ENCODE measurements around the gene PGRMC1.

DNA sequence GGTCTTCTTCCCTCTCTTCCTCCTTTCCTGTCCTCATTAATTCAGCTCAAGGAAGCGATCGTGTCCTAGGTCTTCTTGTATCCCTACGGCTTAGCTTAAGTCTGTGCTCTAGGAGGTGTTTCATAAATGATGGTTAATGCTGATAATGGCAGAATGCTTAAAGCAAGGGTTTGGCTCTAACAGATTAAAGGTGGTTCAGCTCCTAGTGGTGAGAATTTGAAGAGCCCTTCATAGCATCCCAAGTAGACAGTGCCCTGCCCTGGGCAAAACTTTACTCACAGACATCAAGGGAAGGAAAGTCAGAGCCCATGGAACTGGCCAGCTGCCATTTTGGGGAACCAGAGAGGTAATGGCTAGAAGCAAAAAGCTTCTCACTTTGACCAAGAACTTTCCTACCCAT lies 47.0 kb upstream of the PGRMC1 start:
- TF ChIP-seq, protein P1, sequence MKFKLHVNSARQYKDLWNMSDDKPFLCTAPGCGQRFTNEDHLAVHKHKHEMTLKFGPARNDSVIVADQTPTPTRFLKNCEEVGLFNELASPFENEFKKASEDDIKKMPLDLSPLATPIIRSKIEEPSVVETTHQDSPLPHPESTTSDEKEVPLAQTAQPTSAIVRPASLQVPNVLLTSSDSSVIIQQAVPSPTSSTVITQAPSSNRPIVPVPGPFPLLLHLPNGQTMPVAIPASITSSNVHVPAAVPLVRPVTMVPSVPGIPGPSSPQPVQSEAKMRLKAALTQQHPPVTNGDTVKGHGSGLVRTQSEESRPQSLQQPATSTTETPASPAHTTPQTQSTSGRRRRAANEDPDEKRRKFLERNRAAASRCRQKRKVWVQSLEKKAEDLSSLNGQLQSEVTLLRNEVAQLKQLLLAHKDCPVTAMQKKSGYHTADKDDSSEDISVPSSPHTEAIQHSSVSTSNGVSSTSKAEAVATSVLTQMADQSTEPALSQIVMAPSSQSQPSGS (CRISPR knock-in tag; IDR thresholded peaks at IDR 0.05), result no peak
- TF ChIP-seq ESRRA (IDR thresholded peaks at IDR 0.05; ENCODE audit: borderline replicate concordance, low read depth), result no peak
- no peak for TF ChIP-seq SP1 (CRISPR knock-in tag; IDR thresholded peaks at IDR 0.05)
- TF ChIP-seq NONO (IDR thresholded peaks at IDR 0.05; ENCODE audit: low read depth in 2 of 2, low read length in 1 of 2), result no peak
- TF ChIP-seq, protein P2, sequence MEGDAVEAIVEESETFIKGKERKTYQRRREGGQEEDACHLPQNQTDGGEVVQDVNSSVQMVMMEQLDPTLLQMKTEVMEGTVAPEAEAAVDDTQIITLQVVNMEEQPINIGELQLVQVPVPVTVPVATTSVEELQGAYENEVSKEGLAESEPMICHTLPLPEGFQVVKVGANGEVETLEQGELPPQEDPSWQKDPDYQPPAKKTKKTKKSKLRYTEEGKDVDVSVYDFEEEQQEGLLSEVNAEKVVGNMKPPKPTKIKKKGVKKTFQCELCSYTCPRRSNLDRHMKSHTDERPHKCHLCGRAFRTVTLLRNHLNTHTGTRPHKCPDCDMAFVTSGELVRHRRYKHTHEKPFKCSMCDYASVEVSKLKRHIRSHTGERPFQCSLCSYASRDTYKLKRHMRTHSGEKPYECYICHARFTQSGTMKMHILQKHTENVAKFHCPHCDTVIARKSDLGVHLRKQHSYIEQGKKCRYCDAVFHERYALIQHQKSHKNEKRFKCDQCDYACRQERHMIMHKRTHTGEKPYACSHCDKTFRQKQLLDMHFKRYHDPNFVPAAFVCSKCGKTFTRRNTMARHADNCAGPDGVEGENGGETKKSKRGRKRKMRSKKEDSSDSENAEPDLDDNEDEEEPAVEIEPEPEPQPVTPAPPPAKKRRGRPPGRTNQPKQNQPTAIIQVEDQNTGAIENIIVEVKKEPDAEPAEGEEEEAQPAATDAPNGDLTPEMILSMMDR (IDR thresholded peaks at IDR 0.05 in 2 of 3, conservative IDR thresholded peaks at IDR 0.05 in 1 of 3; ENCODE audit: insufficient read depth in 2 of 3, low read depth in 1 of 3, low read length in 3 of 3), result no peak
- no peak for TF ChIP-seq POLR2A (conservative IDR thresholded peaks at IDR 0.05)
- no peak for TF ChIP-seq NFRKB (IDR thresholded peaks at IDR 0.05; ENCODE audit: low read depth)
- no peak for TF ChIP-seq RFX5 (IDR thresholded peaks at IDR 0.05; ENCODE audit: low read depth, low read length)
- TF ChIP-seq MEF2D (tag; conservative IDR thresholded peaks at IDR 0.05; ENCODE audit: low read depth), result no peak

Measured in K562 (cell line).